DOHH2 (cell line): Measurements from ENCODE around the gene ZNF609.

Experiments used
- H3F3A ChIP-seq: fragments of 200-600 bp; sonication (generic), shearing (Covaris generic); 2 replicates; pipeline ENCODE4 v1.6.0; 2016; ENCODE audit warnings: antibody characterized with exemption, mild to moderate bottlenecking; ENCODE audit not compliant: control insufficient read depth, insufficient read depth
- H3K27ac ChIP-seq: fragments of 200-600 bp; sonication (generic); 2 replicates; pipeline ENCODE4 v1.5.1; 2014; ENCODE audit warnings: low read depth, mild to moderate bottlenecking, low read length, moderate library complexity
- H3K27me3 ChIP-seq: fragments of 200-600 bp; sonication (generic); 2 replicates; pipeline ENCODE4 v1.6.1; 2014; ENCODE audit warnings: mild to moderate bottlenecking, low read length, mixed read lengths; ENCODE audit not compliant: control insufficient read depth
- H3K36me3 ChIP-seq: fragments of 200-600 bp; sonication (generic); 2 replicates; pipeline ENCODE4 v1.6.1; 2014; ENCODE audit warnings: mild to moderate bottlenecking, low read length, moderate library complexity, mixed read lengths; ENCODE audit not compliant: control insufficient read depth
- H3K4me1 ChIP-seq: fragments of 200-600 bp; sonication (generic); 2 replicates; pipeline ENCODE4 v1.6.1; 2014; ENCODE audit warnings: mild to moderate bottlenecking, low read length, mixed read lengths; ENCODE audit not compliant: control insufficient read depth
- H3K4me2 ChIP-seq: fragments of 200-600 bp; sonication (generic); 2 replicates; pipeline ENCODE4 v1.6.0; 2014; ENCODE audit warnings: mild to moderate bottlenecking, low read length, moderate library complexity
- H3K4me3 ChIP-seq: fragments of 200-600 bp; sonication (generic); 2 replicates; pipeline ENCODE4 v1.5.1; 2014; ENCODE audit warnings: mild to moderate bottlenecking, low read length, mixed read lengths
- H3K79me2 ChIP-seq: fragments of 200-600 bp; sonication (generic); 2 replicates; pipeline ENCODE4 v1.6.1; 2014; ENCODE audit warnings: mild to moderate bottlenecking, low read length, mixed read lengths; ENCODE audit not compliant: control insufficient read depth
- H3K9me2 ChIP-seq: fragments of 200-600 bp; sonication (generic); replicated peaks from 2 replicates; pipeline ENCODE4 v1.6.1; 2014; ENCODE audit warnings: mild to moderate bottlenecking, low read length, mixed read lengths; ENCODE audit not compliant: control insufficient read depth
- H3K9me3 ChIP-seq: fragments of 200-600 bp; sonication (generic); 2 replicates; pipeline ENCODE4 v1.6.1; 2014; ENCODE audit warnings: antibody characterized with exemption, low read length, mixed read lengths; ENCODE audit not compliant: control insufficient read depth, insufficient read depth
- H4K20me1 ChIP-seq: fragments of 200-600 bp; sonication (generic); 2 replicates; pipeline ENCODE4 v1.6.0; 2014; ENCODE audit warnings: low read depth, mild to moderate bottlenecking, antibody characterized with exemption, low read length, moderate library complexity; ENCODE audit not compliant: control insufficient read depth, insufficient read depth
- EZH2phosphoT487 ChIP-seq: fragments of 200-600 bp; sonication (generic); IDR thresholded peaks from 2 replicates; pipeline ENCODE4 v1.6.1; 2017; ENCODE audit warnings: borderline replicate concordance, mild to moderate bottlenecking, antibody characterized with exemption, low read length, moderate library complexity, mixed read lengths
- TF ChIP-seq, protein P1 (sequence below): fragments of 200-600 bp; sonication (generic); IDR thresholded peaks from one replicate; pipeline ENCODE4 v1.5.1; 2014; ENCODE audit warnings: antibody characterized with exemption, mild to moderate bottlenecking, low read depth, low read length; ENCODE audit not compliant: poor library complexity, severe bottlenecking

The ZNF609 gene

DNA sequence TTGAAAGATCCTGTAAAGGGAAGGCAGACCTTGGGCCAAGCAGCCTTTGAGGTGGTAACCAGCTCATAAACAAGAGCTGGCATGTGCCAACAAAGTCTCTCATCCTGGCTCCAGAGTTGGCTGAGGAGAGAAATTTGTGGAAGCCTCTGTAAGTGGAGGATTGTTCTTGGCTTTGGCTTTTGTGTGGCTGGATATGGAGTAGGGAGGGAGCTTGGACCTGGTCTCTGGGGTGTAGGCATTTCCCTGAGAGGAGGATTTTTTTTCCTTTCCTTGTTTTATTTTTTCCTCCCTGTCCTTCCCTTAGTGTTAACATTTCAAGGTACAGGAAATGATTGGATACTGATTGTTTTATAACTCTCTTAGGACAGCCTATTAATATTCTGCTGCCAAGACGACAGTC is 60.8 kb downstream of the ZNF609 start:
- TF ChIP-seq, protein P1, sequence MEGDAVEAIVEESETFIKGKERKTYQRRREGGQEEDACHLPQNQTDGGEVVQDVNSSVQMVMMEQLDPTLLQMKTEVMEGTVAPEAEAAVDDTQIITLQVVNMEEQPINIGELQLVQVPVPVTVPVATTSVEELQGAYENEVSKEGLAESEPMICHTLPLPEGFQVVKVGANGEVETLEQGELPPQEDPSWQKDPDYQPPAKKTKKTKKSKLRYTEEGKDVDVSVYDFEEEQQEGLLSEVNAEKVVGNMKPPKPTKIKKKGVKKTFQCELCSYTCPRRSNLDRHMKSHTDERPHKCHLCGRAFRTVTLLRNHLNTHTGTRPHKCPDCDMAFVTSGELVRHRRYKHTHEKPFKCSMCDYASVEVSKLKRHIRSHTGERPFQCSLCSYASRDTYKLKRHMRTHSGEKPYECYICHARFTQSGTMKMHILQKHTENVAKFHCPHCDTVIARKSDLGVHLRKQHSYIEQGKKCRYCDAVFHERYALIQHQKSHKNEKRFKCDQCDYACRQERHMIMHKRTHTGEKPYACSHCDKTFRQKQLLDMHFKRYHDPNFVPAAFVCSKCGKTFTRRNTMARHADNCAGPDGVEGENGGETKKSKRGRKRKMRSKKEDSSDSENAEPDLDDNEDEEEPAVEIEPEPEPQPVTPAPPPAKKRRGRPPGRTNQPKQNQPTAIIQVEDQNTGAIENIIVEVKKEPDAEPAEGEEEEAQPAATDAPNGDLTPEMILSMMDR: no peak
- no peak for TF ChIP-seq EZH2phosphoT487
- Histone ChIP-seq H3K36me3 (0 out of 2 replicates have a peak, but pooled peaks cover 2% of the 10 kb centered on the region), H3K9me2 (no peaks in the 10 kb centered on the region), H3K79me2 (peaks cover 78% of the 10 kb centered on the region), H3K9me3 (no peaks in the 10 kb centered on the region), H3K4me3 (no peak overlapping the region), H3K27me3 (no peaks in the 10 kb centered on the region), H3K27ac (no peak overlapping the region), H3K4me2 (no peak overlapping the region), H3F3A (no peaks in the 10 kb centered on the region), H4K20me1 (0 out of 2 replicates have a peak, but pooled peaks cover 2% of the 10 kb centered on the region), H3K4me1 (no peaks in the 10 kb centered on the region)

DNA sequence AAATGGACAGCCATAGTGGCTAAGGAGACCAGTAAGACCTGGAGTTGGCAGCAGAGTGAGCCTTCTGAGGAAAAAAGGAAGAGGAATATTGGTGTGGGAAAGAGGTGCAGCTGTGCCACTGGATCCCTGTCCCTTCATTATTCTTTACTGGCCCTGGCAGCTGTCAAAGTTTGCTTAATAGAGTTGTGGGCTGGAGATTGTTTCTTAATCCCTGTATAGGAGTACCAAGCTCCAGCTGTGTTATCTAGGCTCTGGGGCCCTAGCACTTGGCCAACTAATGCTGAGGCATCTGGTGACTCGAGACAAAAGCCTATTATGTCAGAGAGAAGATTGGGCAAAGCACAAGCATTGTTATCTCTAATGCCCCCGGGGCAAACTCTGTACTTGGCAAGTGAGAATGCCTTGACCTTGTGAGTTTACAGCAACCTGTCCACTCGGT is 61.4 kb downstream of the ZNF609 start:
- H3K36me3 ChIP-seq: 0 out of 2 replicates have a peak, but pooled peaks cover 2% of the 10 kb centered on the region
- H3K4me1 ChIP-seq: no peaks in the 10 kb centered on the region
- TF ChIP-seq EZH2phosphoT487: no peak
- TF ChIP-seq, protein P1: no peak
- no peaks in the 10 kb centered on the region for H3K27me3 ChIP-seq
- no peaks in the 10 kb centered on the region for H3K9me3 ChIP-seq
- H3K4me3 ChIP-seq: no peak overlapping the region
- no peaks in the 10 kb centered on the region for H3F3A ChIP-seq
- H3K9me2 ChIP-seq: no peaks in the 10 kb centered on the region
- no peak overlapping the region for H3K4me2 ChIP-seq
- H3K27ac ChIP-seq: no peak overlapping the region
- H3K79me2 ChIP-seq: peaks cover 79% of the 10 kb centered on the region
- 0 out of 2 replicates have a peak, but pooled peaks cover 2% of the 10 kb centered on the region for H4K20me1 ChIP-seq

DNA sequence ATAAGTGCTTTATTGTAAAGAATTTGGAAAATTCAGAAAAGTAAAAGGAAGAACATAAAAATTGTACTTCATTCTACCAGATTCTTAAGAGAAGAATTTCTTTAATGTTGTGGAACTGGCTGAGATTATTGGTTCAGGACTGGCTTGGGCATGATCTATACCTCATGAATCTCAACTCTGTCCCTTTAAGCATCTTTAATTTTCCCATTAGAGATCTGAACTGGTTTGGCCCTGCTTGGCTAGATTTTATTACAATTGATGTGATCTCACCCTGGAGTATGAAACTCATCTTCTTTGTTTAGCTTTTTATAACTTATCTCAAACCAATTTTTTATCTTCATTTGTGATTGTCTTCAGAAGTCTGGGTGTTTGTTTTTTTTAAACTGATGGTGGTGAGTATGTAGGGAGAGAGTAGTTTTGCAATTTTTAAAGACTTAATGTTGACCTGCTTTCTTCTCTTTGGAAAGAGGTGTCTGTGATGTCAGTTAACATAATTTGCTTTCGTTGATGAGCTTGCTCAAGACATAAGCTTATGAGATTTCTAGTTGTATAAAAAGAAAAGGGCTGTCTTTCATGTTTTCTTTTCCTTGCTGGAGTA is 61.9 kb downstream of the ZNF609 start:
- H4K20me1 ChIP-seq: 0 out of 2 replicates have a peak, but pooled peaks cover 3% of the 10 kb centered on the region
- peaks cover 3% of the 10 kb centered on the region for H3K4me1 ChIP-seq
- no peaks in the 10 kb centered on the region for H3K27me3 ChIP-seq
- no peaks in the 10 kb centered on the region for H3K9me3 ChIP-seq
- no peak for TF ChIP-seq EZH2phosphoT487
- TF ChIP-seq, protein P1: no peak
- 0 out of 2 replicates have a peak, but pooled peaks cover 2% of the 10 kb centered on the region for H3K36me3 ChIP-seq
- H3K79me2 ChIP-seq: peaks cover 79% of the 10 kb centered on the region
- H3F3A ChIP-seq: no peaks in the 10 kb centered on the region
- no peak overlapping the region for H3K4me3 ChIP-seq
- no peak overlapping the region for H3K27ac ChIP-seq
- H3K9me2 ChIP-seq: no peaks in the 10 kb centered on the region
- no peak overlapping the region for H3K4me2 ChIP-seq
